Activated CD4-positive, alpha-beta T cell treated with anti-CD3 and anti-CD28 coated beads, Interleukin-2, Interleukin-6, amounts not matched to agents 100 ng/mL and 50 ng/mL, durations not matched to agents 16 hours and 8 hours (primary cell): ENCODE results near the gene NR6A1.
A peak's percentile ranks its signal among the peaks of the same experiment; 100 is the strongest.

ENCODE experiments used
- DNase-seq: peaks from one replicate; pipeline ENCODE4 v3.0.0-alpha.2; 2020

Gene NR6A1

DNA sequence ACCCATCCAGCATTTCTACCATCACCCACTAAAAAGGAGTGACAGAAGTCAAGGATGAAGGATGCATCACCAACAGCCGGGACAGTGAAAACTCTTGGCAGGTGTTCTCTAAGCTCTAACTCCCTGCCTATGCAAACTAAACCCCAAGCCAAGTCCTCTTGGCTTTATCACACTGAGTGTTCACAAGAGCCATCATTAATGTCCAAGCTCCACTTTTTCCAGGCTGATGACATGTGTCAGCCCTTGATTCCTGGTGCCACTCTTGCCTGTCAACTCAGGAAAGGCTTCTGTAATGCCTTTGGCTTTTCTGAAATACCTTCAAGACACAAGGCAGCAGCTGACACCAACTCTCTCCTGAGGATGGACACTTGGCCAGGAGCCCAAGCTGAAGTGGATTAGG is 86.9 kb downstream of the NR6A1 start:
- no peak for DNase-seq

- DNase-seq: no peak
These were observed 88.1 kb downstream of the NR6A1 start for GRCh38 chr9:124683043-124683442.

DNA sequence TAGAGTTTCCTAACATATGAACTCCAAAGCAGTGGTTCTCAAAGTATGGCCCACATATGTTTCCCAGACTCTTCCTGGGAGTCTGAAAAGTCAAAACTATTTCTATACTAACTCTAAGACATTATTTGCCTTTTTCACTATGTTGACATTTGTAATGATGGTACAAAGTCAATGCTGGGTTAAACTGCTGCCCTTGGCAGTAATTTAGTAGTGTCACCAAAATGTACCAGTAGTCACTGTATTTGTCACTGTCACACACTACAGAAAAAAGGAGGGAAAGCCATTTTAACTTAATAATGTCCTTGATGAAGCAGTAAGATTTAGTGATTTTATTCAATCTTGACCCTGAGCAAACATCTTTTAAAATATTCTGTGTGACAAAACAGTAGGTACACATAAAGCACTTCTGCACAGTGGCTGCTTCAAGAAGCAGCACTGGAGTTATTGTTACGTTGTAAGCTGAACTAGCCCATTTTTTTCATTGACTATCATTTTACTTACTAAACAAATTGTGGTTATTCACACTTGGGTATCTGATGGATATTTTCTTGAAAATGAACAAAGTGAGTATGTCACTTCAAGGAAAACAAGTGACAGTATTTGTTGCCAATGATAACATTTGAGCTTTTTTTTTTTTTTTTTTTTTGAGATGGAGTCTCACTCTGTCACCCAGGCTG is 90.3 kb downstream of the NR6A1 start:
- DNase-seq: no peak

DNA sequence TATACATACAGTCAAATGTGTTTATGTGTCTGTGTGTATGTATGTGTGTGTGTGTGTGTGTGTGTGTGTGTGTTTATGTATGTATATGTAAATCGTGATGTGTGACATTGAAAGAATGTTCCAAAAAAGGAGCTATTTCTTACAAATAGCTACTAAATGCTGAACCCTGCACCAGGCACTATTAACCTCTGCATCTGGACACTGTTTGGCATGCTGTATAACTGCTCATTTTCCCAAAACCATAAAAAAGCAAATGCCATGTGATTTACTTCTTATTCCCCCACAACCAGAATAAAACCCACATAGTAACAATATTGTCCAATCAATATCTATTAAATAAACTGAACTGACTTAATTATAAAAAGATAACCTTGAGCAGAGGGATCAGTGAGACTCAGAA is 91.1 kb downstream of the NR6A1 start:
- no peak for DNase-seq

GRCh38 chr9:124676159-124676551 is 95.0 kb downstream of the NR6A1 start:
- DNase-seq: no peak

DNA sequence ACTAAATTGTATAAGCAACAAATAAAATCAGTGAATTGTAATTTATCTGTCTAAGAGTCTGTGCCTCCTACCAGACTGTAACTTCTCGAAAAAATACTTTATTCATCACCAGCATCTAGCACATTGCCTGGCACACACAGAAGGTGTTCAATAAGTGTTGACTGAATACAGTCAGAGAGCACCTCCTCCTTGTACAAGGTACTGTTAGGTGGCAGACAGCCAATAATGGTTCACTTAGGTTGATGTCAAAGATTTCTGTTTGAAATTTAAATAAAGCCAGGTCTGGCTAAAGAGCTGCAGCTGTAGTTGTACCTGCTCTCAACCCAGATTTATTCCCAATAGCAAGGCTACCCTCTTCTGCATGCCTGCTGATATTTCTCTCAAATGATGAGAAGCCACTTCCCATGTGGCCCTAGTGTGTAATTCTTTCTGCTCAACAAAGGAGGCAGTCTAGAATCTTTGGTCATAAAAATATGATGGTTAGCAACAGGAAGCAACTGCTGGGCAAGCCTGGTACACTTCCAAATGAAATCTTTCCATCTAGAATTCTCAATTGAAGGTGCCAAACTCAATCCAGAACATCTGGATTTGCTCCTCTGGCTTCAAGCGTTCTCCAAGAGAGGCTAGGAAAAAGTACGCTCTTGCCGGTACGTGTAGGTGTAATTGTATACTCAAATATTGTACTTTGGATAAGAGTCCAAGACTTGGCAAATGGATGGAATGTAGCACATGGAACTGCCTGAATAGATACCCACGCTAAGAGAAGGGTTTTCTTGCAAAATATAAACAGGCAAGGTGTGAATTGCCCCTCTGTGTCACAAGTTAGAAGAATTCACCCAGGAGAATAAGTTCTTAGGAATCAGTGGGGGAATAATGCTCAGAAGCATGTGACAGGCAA is 95.6 kb downstream of the NR6A1 start:
- no peak for DNase-seq

DNA sequence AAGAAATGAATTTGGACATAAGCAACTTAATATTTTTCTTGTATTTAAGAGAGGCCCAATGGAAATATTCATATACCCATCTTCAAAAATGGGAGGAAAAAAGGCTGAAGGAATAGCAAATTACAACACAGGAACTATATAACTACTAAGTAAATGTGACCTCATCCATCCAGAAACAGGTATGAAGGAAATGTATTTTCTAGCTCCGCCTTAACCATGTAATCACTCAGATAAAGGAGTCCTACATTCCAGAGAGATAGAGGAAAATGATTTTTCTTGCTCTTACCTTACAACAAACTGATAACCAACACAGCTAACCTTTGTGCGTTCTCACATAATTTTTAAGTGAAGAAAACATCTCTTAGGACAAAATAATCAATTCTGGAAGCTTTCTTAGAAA is 96.5 kb downstream of the NR6A1 start:
- DNase-seq: no peak

GRCh38 chr9:124673063-124673462 is 98.0 kb downstream of the NR6A1 start:
- peak; percentile 15 for DNase-seq

GRCh38 chr9:124671861-124672260 is 99.2 kb downstream of the NR6A1 start:
- no peak for DNase-seq

DNA sequence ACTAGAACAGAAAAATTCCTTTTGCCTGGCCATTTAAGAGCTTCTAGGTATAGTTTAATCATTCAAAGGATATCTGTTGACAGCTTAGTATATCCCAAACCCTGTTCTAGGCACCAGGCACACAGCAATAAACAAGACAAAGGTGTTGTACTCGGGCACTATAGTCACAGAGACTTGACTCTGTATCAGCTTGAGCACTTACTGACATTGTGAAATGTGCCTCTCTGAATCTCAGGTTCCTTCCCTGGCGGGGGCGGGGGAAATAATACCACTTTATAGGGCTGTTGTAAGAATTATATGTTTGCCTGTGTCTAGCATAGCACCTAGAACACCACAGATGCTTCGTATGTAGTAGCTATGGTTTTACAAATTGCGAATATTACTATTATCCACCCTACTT is 104.5 kb downstream of the NR6A1 start:
- DNase-seq: no peak

GRCh38 chr9:124665391-124666058 is 105.6 kb downstream of the NR6A1 start:
- DNase-seq: no peak

- DNase-seq: no peak
These were observed 107.0 kb downstream of the NR6A1 start for GRCh38 chr9:124664143-124664542.

- DNase-seq: no peak
These were observed 107.8 kb downstream of the NR6A1 start for GRCh38 chr9:124663046-124663961.

DNA sequence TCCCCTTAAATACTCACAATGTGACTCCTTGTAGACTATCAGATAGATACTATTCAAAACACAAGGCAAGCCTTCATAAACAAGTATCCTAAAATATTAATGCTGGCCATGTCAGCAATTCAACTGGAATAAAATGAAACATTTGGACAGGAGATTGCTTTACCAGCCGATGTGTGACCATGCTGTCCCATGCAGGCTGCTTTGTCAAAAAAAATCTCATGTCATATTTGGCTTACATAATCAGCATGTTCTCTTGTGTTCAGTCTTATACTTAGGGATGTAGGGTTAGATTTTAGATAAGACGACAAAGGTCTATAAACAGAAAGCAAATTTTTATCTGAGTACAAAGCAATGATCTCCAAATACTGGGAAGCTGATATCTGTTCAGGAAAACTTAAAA is 108.5 kb downstream of the NR6A1 start:
- DNase-seq: no peak

- no peak for DNase-seq
These were observed 109.8 kb downstream of the NR6A1 start for GRCh38 chr9:124661271-124661670.

DNA sequence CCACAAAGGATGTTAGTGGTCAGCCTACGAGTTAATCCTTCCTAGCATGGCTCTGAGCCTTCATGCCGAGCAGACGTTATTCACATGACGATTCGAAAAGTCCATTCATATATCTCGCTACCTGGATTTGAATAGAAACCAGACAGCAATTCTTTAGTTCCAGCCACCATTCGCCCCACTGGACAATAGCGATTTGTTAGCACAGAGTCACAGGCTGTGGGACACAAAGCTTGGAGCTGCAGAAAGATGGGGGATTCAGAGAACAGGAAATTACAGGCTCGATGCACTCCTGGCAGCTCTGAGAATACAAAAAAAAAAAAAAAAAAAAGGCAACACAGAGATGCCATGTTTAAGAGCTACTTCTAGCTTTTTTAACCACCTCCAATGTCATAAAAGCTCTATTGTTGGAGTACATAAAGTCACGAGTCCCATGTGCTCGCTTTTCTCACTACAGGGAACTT is 110.7 kb downstream of the NR6A1 start:
- no peak for DNase-seq

DNA sequence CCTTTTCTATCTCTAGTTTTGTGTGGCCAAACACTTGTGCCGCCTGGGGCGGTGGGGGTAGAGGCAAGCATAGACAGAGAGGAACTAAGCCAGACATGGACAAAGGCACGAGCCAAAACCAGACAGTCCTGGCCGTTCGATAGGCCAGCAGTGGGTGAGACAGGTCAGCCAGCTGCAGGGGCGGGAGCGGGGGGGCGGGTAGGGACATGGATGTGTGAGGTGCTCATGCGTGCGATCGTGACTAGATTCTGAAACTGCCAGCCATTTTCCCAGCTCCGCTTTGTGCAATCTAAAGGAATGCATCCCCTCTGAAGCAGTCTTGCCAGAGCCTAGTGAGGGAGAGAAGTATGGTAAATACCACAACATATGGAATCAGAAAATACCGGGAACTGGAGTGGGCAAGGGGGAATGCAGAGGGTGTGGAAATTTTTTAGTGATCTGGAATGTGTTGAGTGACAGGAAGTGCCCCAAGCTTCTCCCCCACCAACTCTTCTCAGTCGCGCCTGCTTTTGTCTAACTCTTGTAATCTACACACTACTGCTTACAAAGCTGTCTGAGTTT is 111.9 kb downstream of the NR6A1 start:
- DNase-seq: peak; percentile 34

DNA sequence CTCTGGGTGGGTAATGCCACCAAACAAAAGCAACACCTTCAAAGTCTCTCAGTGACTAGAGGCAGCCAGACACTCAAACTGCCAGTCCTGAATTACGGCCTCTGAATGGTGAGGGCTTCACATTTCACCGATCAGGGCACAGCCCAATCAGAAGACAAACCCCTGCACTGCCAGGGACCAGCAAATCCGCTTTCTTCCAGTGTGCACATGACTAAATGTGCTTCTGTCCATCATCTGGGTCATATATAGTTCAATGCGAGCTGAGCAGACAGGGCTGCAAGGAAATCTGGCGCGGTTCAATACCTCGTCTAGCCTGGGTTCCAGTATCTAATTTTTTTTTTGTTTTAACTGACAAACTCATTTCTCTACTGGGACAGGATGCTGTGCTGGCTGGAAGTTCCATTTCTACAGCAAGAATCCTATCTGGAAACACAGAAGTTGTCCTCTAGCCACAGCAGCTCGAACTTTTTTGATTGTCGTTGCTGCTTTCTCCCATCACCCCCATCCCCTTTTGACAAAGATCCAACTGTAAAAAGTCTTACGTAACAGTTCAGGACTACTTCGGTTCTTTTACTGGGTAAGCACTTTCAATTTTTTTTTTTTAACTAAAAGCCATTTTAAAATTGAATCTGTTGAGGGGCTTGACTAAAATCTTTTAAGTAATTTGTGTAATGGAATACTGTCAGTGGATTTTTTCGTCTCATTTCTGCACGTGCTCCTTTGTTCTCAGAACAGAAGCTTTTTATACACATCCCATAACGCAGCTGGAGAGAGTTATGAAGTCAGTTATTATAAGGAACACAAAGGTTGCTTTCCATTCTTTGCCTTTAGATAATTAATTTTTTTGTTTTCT is 112.7 kb downstream of the NR6A1 start:
- peak; percentile 57 for DNase-seq

GRCh38 chr9:124657516-124657915 is 113.6 kb downstream of the NR6A1 start:
- DNase-seq: no peak

- no peak for DNase-seq
These were observed 116.7 kb downstream of the NR6A1 start for GRCh38 chr9:124654431-124654830.
